Gastrocnemius medialis (tissue), 4 donors: Measurements from ENCODE around the gene FBRSL1.
"Not testable (repeated sequence)": the region's sequence is repeated elsewhere in the genome, so short reads cannot be mapped to it uniquely, and the experiment has no call there.

Experiments
- CTCF ChIP-seq, 5 experiments: fragments of 450-650 bp in 3 of 5; fragments of 200-600 bp in 2 of 5; sonication (generic) in 2 of 5; IDR thresholded peaks in 4 of 5; conservative IDR thresholded peaks in 1 of 5; 1 replicate in 4 of 5; 2 replicates in 1 of 5; pipeline ENCODE4 v1.5.1; 2016 to 2019; ENCODE audit warnings: antibody characterized with exemption in 5 of 5, mild to moderate bottlenecking in 3 of 5, moderate library complexity in 3 of 5
- POLR2A ChIP-seq, 2 donors: fragments of 450-650 bp; IDR thresholded peaks; one replicate each; pipeline ENCODE4 v1.6.1; 2017; ENCODE audit warnings: antibody characterized with exemption in 2 of 2, mild to moderate bottlenecking in 2 of 2, moderate library complexity in 2 of 2

DNA sequence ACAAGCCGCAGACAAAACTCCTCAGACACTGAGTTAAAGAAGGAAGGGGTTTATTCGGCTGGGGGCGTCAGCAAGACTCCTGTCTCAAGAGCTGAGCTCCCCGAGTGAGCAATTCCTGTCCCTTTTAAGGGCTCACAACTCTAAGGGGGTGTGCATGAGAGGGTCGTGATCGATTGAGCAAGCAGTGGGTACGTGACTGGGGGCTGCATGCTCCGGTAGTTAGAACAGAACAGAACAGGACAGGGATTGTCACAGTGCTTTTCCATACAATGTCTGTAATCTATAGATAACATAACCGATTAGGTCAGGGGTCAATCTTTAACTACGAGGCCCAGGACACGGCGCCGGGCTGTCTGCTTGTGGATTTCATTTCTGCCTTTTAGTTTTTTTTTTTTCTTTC is 49.5 kb upstream of the FBRSL1 start:
- TF ChIP-seq CTCF (IDR thresholded peaks at IDR 0.05 in 4 of 5, conservative IDR thresholded peaks at IDR 0.05 in 1 of 5); POLR2A (IDR thresholded peaks at IDR 0.05): not testable (repeated sequence)
